Measurements from ENCODE around the gene HSPA8.
"Not testable (repeated sequence)": the region's sequence is repeated elsewhere in the genome, so short reads cannot be mapped to it uniquely, and the experiment has no call there.

The HSPA8 gene

DNA sequence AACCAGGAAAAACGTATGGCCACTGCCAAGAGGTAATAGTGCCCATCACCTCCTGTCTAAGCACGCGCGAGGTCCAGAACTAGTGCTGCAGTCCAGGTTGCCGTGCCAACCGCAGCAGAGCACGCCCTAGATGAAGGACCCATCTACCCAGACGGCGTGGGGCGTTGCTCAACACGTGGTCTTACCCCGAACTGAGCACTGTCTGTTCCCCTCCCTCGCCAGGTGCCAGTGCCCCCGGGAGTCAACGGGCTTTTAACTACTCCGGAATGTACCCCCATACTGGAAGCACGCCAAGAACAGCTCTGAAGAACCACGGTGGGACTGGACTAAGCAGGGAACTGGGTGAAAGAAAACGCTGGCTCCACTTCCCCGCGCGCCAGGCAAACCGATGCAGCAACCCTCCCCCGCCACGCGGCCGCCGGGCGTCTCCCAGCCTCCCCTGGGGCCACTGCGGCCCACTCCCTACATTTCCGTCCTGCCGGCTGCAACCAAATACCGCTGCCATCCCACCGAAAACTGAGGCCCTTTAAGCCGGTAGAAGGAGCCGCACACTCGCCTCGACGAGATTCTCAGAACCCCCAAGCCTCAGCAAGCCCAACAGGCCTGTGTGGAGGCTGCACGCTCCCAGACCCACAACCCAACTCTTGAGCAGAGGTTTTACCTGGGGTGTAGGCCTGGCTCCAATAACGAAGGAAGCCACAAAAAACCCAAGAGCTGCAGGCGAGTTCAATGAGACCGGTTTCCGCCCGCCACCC, at the start of gene HSPA8:
TSS of gene HSPA8 (minus strand) at position 734 of the 755 bp plus-strand sequence. CDS start 812 bp downstream, outside the sequence.
- DNase-seq (ENCODE audit: low spot score), result no peak

DNA sequence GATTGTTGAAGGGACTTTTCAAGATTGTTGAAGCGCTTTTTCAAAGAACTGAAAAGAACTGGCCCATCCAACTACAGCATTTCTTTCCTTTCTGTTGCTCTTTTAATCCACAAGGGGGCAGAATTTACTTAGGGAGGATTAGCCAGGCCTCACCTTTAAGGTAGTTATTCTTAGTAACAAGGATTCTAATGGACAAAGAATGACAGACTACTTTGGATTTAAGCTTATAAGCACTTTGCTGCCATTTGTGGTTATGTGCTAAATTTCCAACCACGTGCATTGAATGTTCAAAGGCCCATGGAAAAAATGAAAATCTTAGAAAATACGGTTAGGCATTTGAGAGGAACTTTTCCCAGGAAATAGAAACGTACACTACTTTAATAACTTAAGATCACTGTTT, 49.5 kb upstream of the HSPA8 start:
- DNase-seq (ENCODE audit: low spot score), result peak; percentile 60

DNA sequence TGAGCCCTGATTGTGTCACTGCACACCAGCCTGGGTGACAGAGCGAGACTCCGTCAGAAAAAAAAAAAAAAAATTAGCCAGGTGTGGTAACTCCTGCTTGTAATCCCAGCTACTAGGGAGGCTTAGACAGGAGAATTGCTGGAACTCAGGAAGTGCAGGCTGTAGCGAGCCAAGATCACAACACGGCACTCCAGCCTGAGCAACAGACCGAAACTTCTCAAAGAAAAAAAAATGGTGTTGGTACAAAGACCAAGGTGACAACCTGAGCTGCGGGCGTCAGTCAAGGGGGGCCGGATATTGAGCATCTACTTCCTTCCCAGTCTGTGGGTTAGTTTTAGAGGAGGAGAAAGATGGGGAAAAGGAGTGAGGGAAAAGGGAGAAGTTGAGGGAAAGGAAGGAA, 48.5 kb upstream of the HSPA8 start:
- DNase-seq (ENCODE audit: low spot score), result no peak

DNA sequence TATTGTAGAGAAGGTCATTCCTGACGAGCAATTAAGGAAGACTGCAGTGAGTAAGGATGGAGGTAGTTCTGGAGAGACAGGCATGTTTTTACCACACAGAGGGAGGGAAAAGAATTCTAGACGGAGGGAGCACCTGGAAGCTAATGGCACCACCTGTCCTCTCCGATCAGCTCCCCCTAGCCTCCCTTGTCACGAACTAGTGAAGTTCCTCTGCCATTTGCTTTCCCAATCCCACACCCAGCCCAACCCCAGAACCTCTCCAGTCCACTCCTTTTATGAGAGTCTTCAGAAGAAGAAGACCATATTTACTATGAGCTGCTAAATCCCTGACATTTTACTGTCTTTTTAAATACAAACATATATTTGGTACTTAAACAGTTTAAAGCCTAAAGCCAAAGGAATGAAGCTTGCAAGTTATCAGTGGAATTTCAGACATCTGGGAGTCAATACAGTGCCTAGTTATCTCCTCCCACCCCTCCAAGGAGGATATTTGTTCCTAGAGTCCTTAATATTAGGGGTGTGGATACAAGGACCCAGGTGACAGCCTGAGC, 46.1 kb upstream of the HSPA8 start:
- DNase-seq (ENCODE audit: low spot score), result no peak

DNA sequence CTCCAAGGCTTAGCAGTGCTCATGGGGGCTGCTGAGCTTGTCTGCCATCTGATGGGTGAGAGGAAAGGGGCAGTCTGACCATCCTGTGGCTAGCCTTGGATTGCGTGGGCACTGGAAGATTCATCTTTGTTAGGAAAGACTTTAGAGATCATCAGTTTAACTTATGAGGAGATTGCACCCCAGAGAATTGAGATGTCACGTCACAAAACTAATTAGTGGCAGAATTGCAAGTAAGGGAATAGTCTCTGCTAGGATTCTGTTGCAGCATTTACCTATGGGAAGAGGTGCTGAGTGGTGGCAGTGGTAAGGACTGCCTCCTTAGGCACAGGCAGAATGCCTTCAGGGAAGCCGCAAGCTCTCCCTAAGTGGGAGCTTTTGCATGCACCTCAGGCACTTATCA, 42.8 kb upstream of the HSPA8 start:
- no peak for DNase-seq (ENCODE audit: low spot score)

DNA sequence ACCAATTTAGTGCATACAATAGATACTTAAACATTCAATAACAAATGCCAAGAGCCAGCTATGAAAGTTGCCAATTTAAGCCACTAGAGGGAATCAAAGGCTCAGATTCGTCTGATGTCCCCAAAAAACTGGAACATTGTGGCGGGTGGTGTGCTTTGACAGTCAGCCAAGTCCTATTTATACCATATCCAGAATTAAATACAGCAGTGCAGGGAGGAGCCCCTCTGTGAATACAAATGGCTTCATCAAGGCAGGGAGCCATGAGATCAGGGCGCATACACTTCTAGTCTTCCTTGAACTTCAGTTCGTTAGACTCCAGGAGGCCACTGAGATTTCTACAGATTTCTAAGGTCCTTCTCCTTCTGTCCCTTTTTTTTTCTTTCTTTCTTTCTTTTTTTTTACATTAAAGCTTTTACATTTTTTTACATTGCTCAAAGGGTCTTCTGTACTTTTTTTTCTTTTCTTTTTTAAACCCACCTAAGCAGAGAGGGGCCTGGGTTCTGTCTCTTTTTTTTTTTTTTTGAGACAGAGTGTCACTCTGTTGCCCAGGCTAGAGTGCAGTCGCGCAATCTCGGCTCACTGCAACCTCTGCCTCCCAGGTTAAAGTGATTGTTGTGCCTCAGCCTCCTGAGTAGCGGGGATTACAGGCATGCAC, 41.5 kb upstream of the HSPA8 start:
- DNase-seq (ENCODE audit: low spot score), result peak; percentile 35

DNA sequence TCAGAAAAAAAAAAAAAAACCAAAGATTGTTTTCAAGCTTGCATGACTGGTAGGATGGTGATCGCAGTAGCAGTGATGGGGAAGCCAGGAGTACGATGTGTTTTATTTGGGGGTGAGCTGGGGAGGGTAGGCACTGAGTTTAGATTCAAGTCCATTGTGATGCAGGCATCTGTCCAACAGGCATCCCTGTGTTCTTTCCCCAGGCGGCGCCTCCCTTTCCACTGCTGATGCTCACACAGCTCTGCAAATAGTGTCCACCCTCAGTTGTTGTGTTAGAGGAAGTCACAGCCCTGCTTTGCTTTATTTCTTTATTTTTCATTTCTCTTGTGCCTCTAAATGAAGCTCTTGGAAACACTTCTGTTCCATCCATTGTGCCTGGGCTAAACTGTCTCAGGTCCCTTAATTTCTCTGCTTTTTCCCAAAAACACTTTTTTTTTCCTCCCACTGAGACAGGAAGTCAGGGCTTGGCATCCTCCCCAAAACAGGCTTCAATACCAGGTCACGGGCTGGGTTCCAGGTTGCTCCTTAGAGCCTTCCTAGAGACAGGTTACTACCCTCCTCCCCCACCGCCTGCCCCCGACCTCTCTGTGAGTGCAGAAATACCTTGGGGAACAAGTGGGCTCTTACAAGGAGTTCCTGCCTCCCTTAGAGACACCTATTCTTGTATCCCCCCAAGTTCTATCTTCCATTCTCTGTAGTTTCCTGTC, 38.6 kb upstream of the HSPA8 start:
- DNase-seq (ENCODE audit: low spot score), result no peak

DNA sequence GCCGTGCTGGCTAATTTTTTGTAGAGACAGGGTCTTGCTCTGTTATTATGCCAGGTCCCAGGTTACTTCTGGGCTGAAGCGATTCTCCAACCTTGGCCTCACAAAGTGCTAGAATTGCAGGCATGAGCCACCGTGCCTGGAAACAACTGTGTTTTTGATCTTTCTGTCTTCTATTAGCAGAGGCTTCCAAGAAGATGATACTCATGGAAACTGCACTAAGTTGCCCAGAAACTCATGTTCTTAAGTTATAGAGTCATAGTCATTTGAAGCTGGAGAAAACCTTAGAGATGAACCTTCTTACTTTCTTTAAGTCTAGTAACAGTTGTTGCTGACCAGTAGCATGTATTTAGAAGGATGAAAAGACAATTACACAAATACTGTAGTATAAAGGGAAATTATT, 37.1 kb upstream of the HSPA8 start:
- no peak for DNase-seq (ENCODE audit: low spot score)

DNA sequence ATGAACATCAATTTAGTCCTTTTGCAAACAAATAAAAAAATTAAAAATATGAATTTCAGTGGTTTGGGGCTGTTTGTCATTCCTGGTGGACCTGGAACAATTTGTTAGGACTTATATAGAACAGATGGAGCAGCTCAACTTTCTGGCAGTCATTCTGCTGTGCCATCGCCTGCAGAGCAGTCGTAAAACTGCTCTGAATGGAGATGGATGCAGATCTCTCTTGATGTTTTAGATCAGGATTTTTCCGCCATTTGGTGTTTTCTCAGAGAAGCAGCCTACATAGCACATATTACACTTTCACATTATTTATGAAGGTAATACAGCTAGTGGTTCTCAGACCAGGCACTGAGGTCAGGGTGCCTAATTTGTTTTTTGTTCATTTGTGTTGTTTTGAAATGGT, 31.8 kb upstream of the HSPA8 start:
- DNase-seq (ENCODE audit: low spot score), result no peak

DNA sequence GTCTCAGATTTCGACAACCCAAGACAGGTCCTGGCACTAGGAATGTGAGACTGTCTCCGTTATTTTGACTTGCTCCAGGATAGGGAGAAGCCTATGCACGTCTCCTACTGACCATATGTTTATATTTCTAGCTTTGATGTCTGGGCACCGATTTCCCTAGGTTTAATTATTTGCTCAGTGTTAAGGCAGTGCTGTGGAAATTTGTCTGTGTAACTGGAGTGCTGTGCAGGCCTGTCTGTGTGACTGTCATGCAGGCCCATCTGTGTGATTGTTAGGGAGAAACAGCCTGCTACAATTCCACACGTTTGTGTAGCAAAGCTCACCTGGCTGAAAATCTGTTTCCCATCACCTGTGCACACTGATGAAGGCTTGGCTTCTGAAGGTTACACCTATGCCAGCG, 29.6 kb upstream of the HSPA8 start:
- no peak for DNase-seq (ENCODE audit: low spot score)

DNA sequence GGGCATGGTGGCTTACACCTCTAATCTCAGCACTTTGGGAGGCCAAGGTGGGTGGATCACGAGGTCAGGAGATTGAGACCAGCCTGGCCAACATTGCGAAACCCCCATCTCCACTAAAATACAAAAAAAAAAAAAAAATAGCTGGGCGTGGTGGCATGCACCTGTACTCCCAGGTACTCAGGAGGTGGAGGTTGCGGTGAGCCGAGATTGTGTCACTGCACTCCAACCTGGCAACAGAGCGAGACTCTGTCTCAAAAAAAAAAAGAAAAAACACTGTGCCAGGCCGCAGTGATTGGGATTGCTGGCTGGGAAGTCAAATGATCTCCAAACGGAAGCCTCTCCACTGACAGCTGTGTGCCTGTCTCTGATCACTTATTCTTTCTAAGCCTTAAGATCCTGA, 28.2 kb upstream of the HSPA8 start:
- not testable (repeated sequence) for DNase-seq (ENCODE audit: low spot score)

DNA sequence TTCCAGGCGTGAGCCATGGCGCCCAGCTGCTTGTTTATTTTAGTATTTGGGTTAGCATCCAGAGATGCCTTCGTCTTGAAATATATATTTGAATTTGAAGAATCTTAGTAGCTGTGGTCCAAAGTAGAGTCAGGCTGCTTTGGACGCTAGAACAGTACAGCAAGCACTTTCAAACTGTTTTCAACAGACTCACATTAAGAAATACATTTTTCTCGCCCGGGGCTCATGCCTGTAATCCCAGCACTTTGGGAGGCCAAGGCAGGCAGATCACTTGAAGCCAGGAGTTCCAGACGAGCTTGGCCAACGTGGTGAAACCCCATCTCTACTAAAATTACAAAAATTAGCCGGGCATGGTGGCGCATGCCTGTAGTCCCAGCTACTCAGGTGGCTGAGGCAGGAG, 27.0 kb upstream of the HSPA8 start:
- DNase-seq (ENCODE audit: low spot score), result not testable (repeated sequence)

DNA sequence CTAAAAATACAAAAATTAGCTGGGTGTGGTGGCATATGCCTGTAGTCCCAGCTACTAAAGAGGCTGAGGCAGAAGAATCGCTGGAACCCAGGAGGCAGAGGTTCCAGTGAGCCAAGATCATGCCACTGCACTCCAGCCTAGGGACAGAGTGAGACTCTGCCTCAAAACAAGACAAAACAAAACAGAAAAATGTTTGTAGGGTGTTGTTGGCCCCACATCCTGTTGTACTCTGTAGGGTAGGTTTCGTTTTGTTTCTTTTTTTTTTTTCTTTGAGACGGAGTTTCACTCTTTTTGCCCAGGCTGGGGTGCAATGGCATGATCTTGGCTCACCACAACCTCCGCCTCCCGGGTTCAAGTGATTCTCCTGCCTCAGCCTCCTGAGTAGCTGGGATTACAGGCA, 25.7 kb upstream of the HSPA8 start:
- not testable (repeated sequence) for DNase-seq (ENCODE audit: low spot score)

DNA sequence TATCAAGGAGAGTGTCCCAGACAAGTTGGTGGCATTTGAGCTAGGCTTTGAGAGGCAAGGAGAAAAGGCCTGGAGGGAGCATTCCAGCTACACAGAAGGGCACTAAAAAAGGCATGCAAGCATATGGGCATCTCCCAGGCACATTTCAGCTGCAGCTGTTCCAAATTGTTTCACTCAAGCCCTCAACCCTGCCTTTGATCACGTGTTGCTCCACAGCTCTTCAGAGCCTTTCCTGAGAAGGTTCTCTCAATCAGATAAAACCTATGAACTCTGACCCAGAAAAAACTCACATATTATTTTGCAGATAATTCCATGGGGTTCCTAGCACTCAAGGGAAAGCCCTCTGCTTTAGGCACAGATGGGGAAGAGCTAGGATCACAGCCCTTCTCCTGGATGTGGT, 24.4 kb upstream of the HSPA8 start:
- DNase-seq (ENCODE audit: low spot score), result no peak

DNA sequence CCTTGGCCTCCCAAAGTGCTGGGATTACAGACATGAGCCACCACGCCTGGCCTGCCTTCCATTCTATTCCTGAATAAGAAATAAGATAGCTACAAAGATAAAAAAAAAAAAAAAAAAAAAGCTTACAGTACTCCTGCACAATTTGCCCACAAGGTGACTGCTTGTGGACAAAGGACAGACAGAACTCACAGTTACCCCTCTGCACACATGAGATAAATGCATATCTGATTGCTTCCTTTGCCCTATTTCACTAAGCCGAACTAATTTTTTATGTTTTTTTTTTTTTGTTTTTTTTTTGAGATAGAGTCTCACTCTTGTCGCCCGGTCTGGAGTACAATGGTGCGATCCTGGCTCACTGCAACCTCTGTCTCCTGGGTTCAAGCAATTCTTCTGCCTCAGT, 23.6 kb upstream of the HSPA8 start:
- DNase-seq (ENCODE audit: low spot score), result no peak

DNA sequence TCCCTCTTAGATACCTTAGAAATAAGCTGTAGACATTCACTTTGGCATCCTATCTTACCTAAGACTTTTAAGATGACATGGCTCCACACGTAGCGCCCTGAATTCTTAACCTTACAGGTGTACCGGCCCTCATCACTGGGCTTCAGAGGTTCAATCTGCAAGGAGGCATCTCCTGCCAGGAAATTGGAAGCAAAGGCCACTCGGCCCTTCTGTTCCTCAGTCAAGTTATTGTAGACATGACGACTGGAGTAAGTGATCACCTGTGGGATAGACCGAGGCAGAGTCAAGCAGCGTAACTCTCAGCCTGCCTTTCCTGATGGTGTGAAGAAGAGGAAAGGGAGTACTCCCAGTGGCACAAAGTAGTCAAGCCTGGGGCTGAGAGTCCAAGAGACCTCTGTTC, 22.5 kb upstream of the HSPA8 start:
- no peak for DNase-seq (ENCODE audit: low spot score)

DNA sequence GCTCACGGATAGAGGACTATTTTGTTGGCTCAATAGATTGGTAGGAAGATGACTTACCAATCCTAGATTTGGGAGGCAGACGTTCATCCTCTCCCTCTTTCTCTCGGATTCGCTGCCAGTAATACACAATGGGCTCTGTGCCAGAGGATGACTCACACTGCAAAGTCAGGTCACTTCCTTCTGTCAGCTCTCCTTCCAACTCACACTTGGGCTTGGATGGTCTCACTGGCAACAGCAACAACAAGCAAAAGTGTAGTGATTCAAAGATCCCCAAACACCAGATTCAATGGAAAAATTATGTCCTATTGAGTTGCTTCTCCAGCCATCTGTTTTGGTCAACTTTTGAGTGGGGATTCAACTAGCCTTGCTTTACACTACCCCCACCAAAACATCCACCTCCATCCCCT, 21.7 kb upstream of the HSPA8 start:
- peak; percentile 18 for DNase-seq (ENCODE audit: low spot score)

DNA sequence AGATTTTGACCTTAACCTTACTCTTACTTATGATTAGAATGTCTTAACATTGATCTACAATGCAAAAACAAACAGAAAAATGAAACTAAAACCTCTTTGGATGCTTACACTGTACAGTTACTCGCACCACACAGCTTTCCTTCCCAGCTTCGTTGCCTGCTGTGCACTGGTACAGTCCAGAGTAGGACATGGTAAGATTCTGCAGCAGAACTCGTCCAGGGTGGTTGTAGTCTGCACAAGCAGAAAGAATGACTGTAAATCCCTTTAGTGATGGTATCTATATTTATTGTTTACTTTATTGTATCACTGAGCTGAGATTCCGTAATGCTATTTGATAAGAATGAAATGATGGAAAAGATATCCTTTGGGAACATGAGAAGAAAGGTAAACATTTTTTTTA, 21.0 kb upstream of the HSPA8 start:
- DNase-seq (ENCODE audit: low spot score), result no peak

DNA sequence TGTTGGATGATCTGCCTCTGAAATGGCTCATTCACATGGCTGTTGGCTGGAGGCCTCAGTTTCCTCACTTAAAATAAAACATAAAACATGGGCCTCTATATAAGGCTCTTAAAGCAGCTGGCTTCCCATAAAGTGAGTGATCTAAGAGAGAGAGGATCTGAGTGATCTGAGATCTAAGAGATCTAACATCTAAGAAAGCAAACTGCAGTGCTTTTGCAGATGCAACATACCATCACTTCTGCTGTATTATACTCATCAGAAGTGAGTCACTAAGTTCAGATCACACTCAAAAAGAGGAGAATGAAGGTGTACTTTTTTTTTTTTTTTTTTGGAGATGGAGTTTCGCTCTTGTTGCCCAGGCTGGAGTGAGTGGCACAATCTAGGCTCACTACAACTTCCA, 18.1 kb upstream of the HSPA8 start:
- DNase-seq (ENCODE audit: low spot score), result no peak

DNA sequence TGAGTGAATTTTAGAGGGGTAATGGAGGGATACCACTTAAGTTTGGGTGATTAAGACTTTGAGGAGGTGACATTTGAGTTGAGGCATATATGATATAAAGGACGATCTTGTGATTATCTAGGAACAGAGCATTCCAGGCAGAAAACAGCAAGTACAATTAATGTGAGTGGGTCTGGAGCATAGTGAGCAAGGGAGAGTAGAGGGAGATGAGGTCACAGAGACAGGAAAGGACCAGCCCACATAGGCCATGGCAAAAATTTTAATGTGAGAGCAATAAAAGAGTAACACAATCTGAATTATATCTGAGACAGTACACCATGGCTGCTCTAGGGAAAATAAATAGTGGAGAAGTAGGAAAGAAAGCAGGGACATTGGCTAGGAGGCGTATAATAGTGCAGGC, 14.5 kb upstream of the HSPA8 start:
- DNase-seq (ENCODE audit: low spot score), result no peak

DNA sequence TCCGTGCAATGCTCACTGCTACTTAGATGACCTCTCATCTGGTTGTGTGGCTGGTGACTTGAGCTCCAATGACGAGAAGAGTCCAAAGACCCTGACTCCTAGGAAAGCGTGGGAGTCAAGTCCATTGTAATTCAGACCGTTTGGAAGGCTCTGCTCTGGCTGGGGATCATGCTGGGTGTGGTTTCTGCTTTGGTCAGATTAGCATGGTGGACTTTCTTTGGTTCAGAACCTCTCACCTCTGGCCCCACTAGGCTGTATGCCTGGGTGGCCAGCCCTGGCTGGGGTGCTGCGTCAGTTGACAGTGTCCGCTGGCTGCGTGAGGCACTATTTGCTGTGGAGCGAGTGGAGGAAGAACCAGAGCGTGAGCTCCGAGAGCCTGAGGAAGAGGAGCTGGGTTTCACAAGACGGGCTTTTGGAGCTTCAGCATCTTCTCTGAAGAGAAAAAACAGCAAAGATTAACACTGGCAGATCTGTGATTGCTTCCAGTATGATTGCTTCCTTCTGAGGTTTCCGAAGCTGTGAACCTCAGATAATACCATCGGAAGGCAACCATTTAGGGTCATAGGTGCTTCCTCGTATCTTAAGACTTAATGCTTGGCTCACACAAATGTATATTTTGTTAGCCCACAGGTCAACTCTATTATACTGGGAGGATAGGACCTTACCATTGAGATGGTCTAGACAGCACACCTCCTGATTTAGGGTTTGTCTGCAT, 11.6 kb upstream of the HSPA8 start:
- DNase-seq (ENCODE audit: low spot score), result no peak

DNA sequence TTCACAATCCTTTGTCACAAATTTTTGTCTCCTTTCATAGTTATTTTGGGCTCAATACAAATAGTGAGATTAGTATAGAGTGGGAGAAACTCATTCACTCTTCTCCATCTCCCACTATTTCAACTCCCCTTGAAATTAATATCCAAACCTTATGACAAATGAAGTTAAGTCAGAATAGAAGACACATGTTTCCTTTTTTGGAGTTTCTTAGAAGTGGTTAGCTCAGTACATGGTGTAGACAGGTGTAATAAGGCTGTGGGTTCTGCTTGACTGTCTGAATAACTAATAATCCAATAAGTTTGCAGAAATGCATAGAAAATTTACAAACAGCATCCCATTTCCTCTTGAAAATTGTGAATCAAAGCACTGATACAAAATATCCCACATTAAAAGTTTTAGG, 10.8 kb upstream of the HSPA8 start:
- DNase-seq (ENCODE audit: low spot score), result no peak
